HPDE6-E6E7 (cell line): ENCODE data around the gene TRIAP1.
A peak's percentile ranks its signal among the peaks of the same experiment; 100 is the strongest.
"Not testable (repeated sequence)": the region's sequence is repeated elsewhere in the genome, so short reads cannot be mapped to it uniquely, and the experiment has no call there.

Source experiments
- DNase-seq: peaks from one replicate; pipeline ENCODE4 v3.0.0; 2011; ENCODE audit warnings: missing footprints; ENCODE audit errors: extremely low spot score

The TRIAP1 gene

DNA sequence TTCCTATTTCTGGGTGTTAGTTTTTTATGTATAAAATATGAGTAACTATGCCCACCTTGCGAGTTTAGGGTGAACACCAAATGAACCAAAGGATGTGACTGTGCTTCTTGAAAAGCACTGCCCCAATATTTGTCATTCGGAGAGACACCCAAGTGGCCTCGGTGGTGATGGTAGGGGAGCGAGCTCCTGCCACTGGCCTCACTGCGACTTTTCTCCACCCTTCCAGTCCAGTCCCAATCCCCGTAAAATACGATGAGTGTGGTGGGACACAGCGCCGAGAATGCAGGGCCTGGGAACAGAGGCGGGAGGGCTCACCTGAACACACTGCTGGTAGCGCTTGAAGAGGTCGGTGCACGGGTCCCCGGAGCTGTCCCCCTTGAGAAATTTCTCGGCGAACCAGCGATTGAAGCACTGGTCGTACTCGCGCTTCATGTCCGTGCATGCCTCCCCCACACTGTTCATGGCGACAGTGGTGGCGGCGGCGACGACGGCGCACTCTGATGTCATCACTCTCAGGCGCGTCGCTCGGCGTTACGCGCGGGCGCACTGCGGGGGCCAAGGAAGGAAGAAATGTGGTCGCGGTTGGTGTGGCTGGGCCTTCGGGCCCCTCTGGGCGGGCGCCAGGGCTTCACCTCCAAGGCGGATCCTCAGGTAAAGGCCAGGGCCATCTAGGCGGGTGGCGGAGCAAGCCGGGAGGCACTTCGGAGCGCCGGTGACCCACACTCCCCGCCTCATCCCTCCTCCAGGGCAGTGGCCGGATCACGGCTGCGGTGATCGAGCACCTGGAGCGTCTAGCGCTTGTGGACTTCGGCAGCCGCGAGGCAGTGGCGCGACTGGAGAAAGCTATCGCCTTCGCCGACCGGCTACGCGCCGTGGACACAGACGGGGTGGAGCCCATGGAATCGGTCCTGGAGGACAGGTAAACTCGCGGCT lies at the start of gene TRIAP1, which contains the start of gene GATC:
TRIAP1 (minus strand) TSS at position 474 of the 933 bp plus-strand sequence; CDS start at position 462, 12 bp downstream.
GATC (plus strand) TSS at position 534 of the 933 bp plus-strand sequence; CDS start at position 571, 37 bp downstream.
- DNase-seq, result peak; percentile 71

DNA sequence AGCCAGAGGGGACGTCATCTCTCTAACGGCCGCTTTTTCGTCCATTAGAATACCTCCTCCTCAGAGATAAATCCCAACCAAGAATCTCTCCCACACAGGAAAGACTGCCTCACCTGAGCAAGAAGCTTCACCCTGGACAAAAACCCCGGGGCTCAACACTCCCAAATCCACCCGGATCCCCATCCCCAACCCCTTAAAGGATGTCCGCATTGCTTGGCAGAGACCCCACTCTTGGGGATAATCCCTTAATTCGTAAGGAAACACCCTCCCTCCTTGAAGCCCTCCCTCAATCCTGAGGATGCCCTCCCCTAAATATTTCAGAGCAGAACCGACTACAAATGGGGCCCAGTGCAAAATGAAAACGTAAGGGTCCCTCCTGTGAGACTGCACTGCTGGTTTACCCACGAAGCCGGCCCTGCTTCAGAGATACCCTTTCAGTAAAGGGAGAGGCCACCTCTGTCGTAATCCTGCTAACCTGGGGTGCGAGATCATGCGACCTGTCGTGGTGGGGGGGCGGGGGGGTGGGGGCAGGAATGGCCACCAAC lies 49.1 kb upstream of the TRIAP1 start:
- DNase-seq, result no peak

DNA sequence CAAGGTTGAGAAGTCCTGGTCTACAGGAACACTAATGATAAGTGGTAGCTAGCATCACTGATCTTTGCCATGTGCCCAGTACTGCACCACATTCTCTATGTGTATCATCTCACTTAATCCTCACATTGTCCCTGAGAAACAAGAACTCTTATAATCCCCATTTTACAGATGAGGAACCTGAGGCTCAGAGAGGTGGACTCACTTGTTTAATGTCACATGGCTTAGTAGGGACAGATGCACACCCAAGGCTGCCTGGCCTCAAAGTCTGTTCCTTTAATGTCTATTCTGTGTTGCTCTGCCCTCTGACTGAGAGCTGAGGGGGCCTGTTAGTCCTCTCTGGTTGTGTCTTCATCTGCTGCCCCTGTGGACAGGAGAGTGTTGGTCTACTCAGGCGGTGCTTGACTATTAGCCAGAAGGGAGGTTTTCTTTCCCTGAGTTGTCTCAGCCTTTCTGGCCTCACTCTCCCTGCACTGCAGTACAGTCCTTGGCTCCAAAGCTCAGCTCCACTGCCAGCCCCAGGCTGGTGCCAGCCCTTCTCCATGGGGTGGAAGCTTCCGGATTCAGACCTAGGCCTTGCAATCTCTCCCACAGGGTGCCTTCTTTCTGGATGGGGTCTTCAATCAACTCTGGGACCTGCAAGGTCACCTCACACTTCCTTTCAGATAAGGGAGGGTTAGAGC lies 44.8 kb upstream of the TRIAP1 start:
- DNase-seq, result no peak

DNA sequence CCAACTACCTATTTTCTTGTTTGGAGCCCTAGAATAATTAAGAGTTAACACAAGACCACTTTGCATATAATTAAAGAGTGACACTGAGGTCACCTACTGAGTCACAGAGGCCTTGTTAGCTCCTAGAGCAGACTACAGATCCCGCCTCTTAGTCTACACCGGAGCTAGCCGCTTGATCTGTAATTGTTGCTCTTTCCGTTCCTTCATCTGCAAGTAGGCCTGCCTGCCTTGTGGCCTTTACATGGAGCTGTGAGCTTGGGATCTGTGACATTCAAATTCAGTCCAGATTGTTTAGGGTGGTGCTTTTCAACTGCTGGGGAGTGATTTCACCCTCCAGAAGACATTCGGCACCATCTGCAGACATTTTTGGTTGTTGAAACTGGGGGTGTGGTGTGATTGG lies 44.1 kb upstream of the TRIAP1 start:
- no peak for DNase-seq

DNA sequence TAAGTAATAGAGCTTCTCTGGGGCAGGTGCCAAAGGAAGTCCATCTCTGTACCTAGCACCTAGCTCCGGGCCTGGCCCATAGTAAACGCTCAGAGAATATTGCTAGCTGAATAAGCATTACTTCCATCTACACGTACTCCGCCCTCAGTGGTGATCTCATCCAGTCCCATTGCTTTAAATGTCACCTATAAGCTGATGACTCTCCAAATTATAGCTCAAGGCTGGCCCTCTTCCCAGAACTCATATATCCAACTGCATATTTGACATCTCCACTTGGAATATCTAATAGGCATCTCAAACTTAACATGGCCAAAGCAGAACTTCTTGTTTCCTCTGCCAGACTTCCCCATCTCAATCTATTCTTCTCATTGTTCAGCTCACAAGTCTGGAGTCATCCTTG lies 42.8 kb upstream of the TRIAP1 start:
- no peak for DNase-seq

DNA sequence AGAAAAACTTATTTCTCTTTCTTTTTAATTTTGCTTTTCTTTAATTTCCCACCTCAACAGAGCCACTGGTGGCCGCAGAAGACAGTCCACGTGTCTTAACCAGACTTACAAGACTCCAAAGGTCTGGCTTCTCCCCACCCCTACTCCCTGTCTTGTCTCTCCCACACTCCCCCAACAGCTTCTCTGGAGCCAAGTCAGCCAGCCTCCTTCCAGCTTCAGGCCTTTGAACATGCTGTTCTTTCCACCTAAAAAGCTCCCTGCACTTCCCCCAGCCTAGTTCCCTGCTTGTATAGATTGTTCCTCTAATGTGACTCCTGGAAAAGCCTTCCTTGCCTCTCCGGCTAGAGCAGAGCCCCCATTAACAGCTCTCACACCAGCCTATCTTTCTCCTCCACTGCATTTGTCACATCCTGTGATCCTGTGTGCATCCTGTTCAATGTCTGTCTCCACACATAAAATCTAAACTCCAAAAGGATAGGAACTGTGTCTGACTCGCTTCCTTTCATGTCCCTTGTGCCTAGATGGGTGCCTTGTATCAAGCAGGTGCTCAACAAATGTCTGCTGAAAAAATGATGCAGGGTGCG lies 42.0 kb upstream of the TRIAP1 start:
- no peak for DNase-seq

DNA sequence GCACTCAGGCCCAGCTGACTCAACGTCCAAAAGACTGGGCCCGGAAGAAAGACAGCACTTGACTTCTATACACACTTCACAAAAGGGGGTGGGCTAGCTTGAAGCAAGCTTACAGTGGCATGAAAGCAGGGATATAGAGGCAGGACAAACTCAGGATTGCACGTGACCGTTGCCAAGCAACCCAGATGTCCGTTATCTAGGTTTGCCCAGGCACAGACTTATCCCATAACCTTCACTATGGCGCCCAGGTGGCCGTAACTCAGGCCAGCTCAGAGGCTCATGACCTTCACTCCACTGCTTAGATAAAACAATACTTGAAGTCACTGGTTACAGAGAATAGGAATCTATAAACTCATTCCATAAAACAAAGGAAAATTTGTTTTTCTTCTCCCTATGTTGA lies 41.4 kb upstream of the TRIAP1 start:
- not testable (repeated sequence) for DNase-seq

DNA sequence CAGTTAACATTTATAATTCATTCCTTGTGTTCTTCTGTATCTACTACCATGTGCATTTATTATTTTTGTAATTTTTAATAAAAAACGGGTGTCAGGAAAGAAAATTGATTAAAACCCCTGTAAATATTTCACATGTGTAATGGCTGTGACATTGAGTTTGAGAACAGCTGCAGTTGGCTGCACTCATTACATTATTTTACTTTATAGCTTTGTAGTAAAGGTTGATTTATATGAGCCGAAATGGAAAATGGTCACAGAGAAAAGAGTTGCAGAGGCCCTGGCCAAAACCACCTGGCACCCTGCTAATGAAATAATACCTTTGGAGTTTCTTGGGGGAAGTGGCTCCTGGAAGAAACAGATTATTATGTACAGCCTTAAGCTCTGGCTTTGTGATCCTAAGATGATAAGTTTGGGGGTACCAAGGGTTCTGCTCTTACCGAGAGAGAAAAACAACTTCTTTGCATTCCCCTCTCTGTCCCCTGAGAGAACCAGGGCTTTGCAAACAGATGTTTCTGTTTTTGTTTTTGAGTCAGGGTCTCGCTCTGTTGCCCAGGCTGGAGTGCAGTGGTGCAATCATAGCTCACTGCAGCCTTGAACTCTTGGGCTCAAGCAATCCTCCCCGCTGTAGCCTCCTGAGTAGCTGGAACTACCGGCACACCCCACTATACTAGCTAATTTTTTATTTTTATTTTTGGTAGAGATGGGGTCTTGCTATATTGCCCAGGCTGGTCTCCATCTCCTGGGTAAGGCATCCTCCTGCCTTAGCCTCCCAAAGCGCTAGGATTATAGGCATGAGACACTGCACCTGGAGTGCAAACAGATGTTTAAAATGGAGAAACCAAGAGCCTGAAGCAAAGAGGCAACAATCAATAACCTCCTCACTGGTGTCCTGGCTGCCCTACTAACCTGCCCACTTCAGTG lies 40.0 kb upstream of the TRIAP1 start:
- no peak for DNase-seq

DNA sequence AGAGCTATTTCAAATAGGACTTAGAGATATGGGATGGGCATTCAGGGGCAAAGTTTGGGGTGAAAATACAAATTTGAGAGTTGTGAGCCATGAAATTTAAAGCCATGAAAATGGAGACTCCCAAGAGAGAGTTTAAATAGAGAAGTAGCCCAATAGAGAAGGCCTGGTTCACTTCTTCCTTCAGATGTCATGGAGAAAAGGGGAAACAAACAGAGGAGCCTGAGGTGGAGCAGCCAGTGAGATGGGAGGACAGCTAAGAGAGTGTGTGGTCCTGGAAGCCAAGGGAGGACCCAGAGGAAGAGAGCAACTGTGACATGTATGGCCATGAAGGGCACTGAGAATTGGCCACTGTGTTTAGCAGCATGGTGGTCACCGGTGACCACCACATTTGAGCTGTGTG lies 37.4 kb upstream of the TRIAP1 start:
- no peak for DNase-seq

DNA sequence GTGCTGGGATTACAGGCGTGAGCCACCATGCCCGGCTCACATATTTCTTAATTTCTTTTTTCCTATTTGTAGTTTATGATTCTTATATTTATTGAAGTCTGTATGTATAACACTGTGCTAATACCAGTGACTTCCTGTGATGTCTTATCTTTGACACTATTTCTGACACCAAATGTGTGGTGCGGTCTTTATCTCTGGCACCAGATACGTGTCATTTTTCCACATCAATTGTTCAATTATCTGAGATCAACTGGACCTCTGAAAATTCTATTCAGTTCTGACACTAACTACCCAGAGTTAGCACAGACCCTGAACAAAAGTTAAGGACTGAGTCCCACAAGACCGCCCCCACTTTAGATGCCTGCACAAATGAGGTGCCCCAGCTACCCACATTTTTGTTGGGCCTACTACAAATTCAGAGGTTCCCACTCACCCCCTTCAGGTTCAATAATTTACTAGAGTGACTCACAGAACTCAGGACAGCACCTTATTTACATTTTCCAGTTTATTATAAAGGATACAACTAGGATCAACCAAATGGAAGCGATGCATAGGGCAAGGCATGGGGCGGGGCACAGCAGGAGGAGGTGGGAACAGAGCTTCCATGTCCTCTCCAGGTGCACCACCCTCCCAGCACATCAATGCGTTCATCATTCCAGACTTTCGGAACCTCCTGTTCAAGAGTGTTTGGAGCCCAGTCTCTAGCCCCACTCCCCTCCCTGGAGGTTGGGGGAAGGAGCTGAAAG lies 35.0 kb upstream of the TRIAP1 start:
- DNase-seq, result no peak

DNA sequence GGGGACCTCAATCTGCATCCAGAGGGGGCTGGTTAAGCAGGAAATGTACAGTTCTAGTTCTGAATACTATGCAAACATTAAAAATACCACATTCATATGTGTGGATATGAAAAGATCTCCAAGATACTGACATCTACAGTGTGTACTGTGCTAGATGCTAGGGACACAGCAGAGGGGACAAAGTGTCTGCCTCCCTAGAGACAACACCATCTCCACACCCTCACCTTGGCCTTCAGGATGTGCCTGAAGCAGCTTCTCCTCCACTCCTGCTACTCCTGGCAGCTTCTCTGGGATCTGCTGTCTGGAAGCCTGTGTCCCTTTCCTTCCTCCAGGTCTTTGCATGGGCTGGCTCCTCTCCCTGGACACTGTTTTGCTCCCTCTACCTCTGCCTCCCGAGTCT lies 34.0 kb upstream of the TRIAP1 start:
- DNase-seq, result no peak

DNA sequence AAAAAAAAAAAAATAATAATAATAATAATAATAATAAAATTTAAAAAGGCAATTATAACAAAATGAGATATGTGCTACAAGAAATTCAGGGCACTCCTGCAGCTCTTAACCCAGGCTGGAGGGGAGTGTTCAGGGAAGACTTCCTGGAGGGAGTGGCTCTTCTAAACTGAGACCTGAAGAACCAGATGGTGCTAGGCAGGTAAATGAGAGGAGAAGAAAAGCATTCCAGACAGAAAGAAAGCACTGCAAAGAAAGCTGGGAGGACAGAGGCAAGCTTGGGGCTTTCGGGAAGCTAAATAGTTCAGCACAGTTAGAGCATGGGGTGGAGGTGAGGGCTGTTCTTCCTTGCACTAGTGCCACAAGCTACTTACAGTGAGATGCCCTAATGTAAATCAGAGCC lies 33.3 kb upstream of the TRIAP1 start:
- no peak for DNase-seq

DNA sequence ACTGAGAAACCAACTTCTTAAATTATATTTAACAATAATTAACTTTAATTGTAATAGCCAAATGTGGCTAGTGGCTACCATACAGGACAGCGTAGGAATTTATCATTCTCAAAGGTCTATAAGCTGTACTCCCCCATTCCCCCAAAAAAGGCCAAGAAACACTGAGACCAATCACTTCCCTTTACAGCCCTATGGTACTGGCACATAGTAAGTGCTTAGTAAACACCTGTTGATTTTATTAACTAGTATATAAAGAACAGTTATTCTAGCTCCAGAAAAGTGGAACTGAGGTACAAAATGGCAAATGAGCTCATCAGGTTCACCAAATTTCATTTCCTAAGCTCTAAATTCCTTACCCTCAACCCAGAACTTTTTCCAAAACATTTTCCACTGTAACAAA lies 29.5 kb upstream of the TRIAP1 start:
- no peak for DNase-seq

DNA sequence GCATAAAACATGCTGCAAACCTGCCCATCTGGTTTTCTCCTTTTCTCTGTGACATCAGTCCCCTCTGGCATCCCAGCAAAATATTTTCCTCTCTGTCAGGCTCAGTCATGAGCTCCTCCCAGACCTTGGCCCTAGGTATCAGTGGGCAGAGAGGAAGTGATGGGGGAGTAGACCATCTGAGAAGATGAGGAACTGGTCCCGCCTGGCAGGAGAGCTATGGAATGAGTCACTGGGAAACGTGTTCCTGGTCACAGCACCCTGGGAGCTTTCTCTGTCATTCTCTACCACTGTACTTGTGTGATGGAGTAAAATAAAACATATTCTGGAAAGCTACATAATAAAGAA lies 28.4 kb upstream of the TRIAP1 start:
- peak; percentile 94 for DNase-seq

DNA sequence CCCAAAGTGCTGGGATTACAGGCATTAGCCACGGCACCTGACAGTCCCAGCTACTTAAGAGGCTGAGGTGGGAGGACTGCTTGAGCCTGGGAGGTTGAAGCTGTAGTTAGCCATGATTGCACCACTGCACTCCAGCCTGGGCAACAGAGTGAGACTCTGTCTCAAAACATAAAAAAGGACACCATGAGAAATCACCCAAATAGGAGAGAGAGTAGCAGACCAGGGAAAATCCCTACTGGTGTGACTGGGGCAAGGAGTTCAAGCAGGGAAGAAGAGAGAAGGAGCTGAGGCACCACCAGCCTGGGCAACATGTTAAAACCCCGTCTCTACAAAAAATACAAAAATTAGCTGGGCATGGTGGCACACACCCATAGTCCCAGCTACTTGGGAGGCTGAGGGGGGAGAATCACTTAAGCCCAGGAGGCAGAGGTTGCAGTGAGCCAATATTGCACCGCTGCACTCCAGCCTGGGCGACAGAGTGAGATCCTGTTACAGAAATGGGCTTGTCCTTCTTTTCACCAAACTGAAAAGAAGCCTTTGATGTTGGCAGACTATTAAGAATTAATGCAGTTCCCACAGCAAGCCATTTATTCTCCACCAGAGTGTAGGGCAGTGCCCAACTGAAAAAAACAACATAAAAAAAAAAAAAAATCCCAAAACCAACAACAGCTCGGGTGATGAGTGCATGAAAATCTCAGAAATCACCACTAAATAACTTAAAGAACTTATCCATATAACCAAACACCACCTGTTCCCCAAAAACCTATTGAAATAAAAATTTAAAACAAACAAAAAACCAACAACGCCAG lies 27.8 kb upstream of the TRIAP1 start:
- DNase-seq, result no peak

DNA sequence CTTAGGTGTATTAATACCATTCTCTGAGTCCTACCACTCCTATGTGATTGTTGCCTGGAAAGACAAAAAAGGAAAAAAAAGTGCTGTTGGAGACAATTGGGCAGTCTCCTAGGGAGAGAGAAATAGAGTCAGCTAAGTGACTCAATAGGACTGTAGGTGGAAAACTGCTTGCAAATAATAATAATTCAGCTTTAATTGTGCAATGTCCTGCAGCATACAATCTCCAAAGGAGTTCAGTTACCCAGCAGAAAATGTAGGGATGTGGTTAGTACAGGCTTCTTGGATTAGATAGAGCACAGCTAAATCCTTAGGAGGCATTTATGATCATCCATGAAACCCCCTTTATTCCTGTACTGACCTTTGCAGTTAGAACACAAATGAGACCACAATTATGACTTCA lies 26.3 kb upstream of the TRIAP1 start:
- DNase-seq, result no peak

DNA sequence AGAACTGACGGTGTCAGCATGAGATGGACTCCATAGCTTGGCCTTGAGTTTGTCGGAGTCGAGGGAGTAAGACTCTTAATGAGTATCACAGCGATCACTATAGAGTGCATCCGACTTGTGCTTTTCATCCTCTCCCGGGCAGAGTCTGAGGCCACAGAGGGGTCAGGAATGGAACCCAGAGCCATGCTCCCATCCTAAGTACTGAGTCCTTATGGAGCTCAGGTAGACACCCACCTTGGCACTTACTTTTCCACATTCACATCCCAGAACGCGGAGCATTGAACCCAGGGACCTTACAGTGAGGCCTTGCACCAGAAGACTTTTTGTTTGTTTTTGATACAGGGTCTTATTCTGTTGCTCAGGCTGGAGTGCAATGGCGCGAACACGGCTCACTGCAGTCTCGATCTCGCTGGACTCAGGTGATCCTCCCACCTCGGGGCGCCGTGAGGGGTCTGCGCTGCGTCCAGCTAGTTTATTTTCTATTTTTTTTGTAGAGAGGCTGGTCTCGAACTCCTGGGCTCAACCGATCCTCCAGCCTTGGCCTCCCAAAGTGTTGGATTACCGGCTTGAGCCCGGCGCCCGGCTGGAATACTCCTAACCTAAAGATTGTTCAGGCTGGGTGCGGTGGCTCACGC lies 24.1 kb upstream of the TRIAP1 start:
- DNase-seq, result peak; percentile 15

DNA sequence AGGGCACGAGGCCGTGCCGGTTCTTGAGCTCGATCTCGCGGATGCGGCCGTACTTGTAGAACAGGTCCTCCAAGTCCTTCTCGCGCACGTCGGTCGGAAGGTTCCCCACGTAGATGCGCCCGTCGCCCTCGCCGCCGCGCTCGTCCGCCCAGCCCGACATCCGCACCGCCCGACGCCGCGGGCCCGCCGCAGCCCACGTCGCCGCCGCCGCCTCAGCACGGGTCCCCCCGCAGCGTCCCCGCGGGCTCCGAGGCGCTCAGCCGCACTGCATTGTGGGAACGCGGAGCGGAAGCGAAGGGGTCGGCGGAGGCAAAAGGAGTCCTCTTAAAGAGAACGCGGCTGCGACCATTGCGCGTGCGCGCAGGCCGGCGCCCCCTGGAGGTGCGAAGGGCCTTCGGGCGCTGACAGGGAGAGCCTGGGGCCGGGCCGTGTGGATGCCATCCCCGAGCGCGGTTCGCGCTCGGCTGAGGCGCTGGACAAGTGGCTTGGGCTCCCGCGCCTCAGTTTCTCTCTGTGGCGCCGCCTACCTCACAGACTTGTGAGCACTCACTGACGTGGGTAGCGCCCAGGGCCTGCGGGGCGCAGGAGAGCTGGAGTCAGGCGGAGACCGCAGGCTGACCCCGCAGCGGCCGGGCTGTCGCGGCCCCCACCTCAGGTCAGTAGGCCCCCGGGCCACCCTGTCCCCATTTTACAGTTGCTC lies 23.4 kb upstream of the TRIAP1 start, which contains the start of gene SRSF9:
SRSF9 (minus strand) TSS at position 299 of the 700 bp plus-strand sequence; CDS start at position 160, 139 bp downstream.
- DNase-seq, result peak; percentile 95
